Measurements from ENCODE around the gene RIPOR2. TPM values are rescaled to one million over a fixed set of nuclear protein-coding genes. Genes with fewer than 3 reads are reported as not detected.

The RIPOR2 gene
- total RNA-seq, 2 experiments from 2014 or later: 88.3 to 96.3 TPM

- ChIA-PET CTCF (interaction anchor here (1.0 to 4.0 kb wide), 9 partner anchors 10 to 203 kb away, joined by 3 to 20 read pairs (median 10); no protein-coding TSS in a partner anchor), POLR2A (interaction anchor here (0.8 to 2.2 kb wide), 7 partner anchors 9 to 115 kb away, joined by 3 to 6 read pairs (median 4); no protein-coding TSS in a partner anchor)
- Mint-ChIP-seq H3K27ac (peak overlapping the region; percentile 82), H3K27me3 (no peaks in the 10 kb centered on the region), H3K4me1 (ENCODE audit: low read depth) (peaks cover 61% of the 10 kb centered on the region), H3K4me3 (no peak overlapping the region), H3K9me3 (peaks cover 1% of the 10 kb centered on the region), H3K36me3 (ENCODE audit: low read depth) (peaks cover 65% of the 10 kb centered on the region)
- ATAC-seq (peak; percentile 50), DNase-seq (peak; percentile 44)
- TF ChIP-seq CTCF (IDR thresholded peaks at IDR 0.05): no peak
- intact Hi-C loops (cut with micrococcal nuclease): no loop called here
Measured at GRCh38 chr6:24867104-24867703, 68.6 kb downstream of the RIPOR2 start.

GRCh38 chr6:24865161-24865560, 70.6 kb downstream of the RIPOR2 start:
- ATAC-seq (no peak), DNase-seq (no peak)
- Mint-ChIP-seq H3K4me1 (ENCODE audit: low read depth) (peaks cover 76% of the 10 kb centered on the region), H3K27ac (peak overlapping the region; percentile 86), H3K4me3 (no peak overlapping the region), H3K9me3 (peaks cover 1% of the 10 kb centered on the region), H3K36me3 (ENCODE audit: low read depth) (peaks cover 66% of the 10 kb centered on the region), H3K27me3 (no peaks in the 10 kb centered on the region)
- POLR2A ChIA-PET: interaction anchor here (0.6 to 1.3 kb wide), 3 partner anchors 18 to 46 kb away, joined by 3 to 5 read pairs (median 3); no protein-coding TSS in a partner anchor
- no peak for TF ChIP-seq CTCF (IDR thresholded peaks at IDR 0.05)
- CTCF ChIA-PET: interaction anchor here (0.6 to 2.7 kb wide), 10 partner anchors 9 to 206 kb away, joined by 3 to 15 read pairs (median 6); no protein-coding TSS in a partner anchor
- intact Hi-C loops (cut with micrococcal nuclease): no loop called here

GRCh38 chr6:24864343-24864742, 71.4 kb downstream of the RIPOR2 start:
- Mint-ChIP-seq H3K27ac (peak overlapping the region; percentile 86), H3K4me1 (ENCODE audit: low read depth) (peaks cover 84% of the 10 kb centered on the region), H3K36me3 (ENCODE audit: low read depth) (peaks cover 71% of the 10 kb centered on the region), H3K27me3 (no peaks in the 10 kb centered on the region), H3K4me3 (no peak overlapping the region), H3K9me3 (peaks cover 1% of the 10 kb centered on the region)
- DNase-seq: no peak
- CTCF ChIA-PET: interaction anchor here (0.6 to 1.7 kb wide), 8 partner anchors 9 to 274 kb away, joined by 3 to 10 read pairs (median 4); no protein-coding TSS in a partner anchor
- no peak for TF ChIP-seq CTCF (IDR thresholded peaks at IDR 0.05)
- POLR2A ChIA-PET: interaction anchor here (1.3 kb wide), 1 partner anchor 19 kb away, joined by 5 read pairs; no protein-coding TSS in a partner anchor
- ATAC-seq: no peak
- intact Hi-C loops (cut with micrococcal nuclease): no loop called here

GRCh38 chr6:24861934-24862333, 73.8 kb downstream of the RIPOR2 start:
- Mint-ChIP-seq H3K4me1 (ENCODE audit: low read depth) (peaks cover 90% of the 10 kb centered on the region), H3K27ac (peak overlapping the region; percentile 84), H3K4me3 (no peak overlapping the region), H3K27me3 (no peaks in the 10 kb centered on the region), H3K36me3 (ENCODE audit: low read depth) (peaks cover 77% of the 10 kb centered on the region), H3K9me3 (no peaks in the 10 kb centered on the region)
- DNase-seq (no peak), ATAC-seq (no peak)
- POLR2A ChIA-PET: interaction anchor here (0.8 to 1.4 kb wide), 3 partner anchors 49 to 165 kb away, joined by 3 to 4 read pairs (median 3); partner anchors contain the start of gene RIPOR2
- TF ChIP-seq CTCF (IDR thresholded peaks at IDR 0.05): no peak
- CTCF ChIA-PET: interaction anchor here (1.0 to 1.5 kb wide), 3 partner anchors 9 to 72 kb away, joined by 3 to 4 read pairs (median 3); no protein-coding TSS in a partner anchor
- intact Hi-C loops (cut with micrococcal nuclease): no loop called here
